ENCODE data around the gene UQCC3. TPM values are rescaled to one million over a fixed set of nuclear protein-coding genes. Genes with fewer than 3 reads are reported as not detected.
A peak's percentile ranks its signal among the peaks of the same experiment; 100 is the strongest.

The UQCC3 gene
- total and polyA plus RNA-seq, 3 experiments from 2014 or later: 7.1 to 11.2 (median 7.5) TPM

GRCh38 chr11:62645946-62646824 lies 25.3 kb upstream of the UQCC3 start, which contains the start of gene GANAB:
Gene GANAB, minus strand, starts transcription at chr11:62646613. Its CDS starts 14 bp downstream, at chr11:62646599.
- H3K36me3 ChIP-seq (ENCODE audit: insufficient read depth, low read length): peaks cover 14% of the 10 kb centered on the region
- POLR2A ChIA-PET: interaction anchor here (0.5 to 2.5 kb wide), 19 partner anchors 8 to 235 kb away, joined by 3 to 17 read pairs (median 4); partner anchors contain the start of genes B3GAT3, C11orf98, CSKMT and GNG3

GRCh38 chr11:62646825-62647608 lies 24.5 kb upstream of the UQCC3 start:
- peak overlapping the region; percentile 89 to 97 (median 96) for H3K4me3 Mint-ChIP-seq
- H3K27ac Mint-ChIP-seq: peak overlapping the region; percentile 88 to 99 (median 98)
- Histone ChIP-seq H3K4me1 (ENCODE audit: insufficient read depth, low read length) (peaks cover 26% of the 10 kb centered on the region), H3K9me3 (ENCODE audit: low read length) (no peaks in the 10 kb centered on the region), H3K27me3 (ENCODE audit: insufficient read depth, low read length, poor library complexity, severe bottlenecking) (no peaks in the 10 kb centered on the region), H3K27ac (ENCODE audit: low read depth, low read length) (peak overlapping the region; percentile 47), H3K36me3 (ENCODE audit: insufficient read depth, low read length) (peaks cover 14% of the 10 kb centered on the region), H3K4me3 (ENCODE audit: low read length) (peak overlapping the region; percentile 11)
- no peaks in the 10 kb centered on the region for H3K27me3 Mint-ChIP-seq
- H3K36me3 Mint-ChIP-seq: peaks cover 0 to 50% (median 3%) of the 10 kb centered on the region in 3 donors
- POLR2A ChIA-PET: interaction anchor here (0.6 to 2.5 kb wide), 16 partner anchors 8 to 234 kb away, joined by 3 to 17 read pairs (median 7); partner anchors contain the start of genes B3GAT3, C11orf98, CSKMT and GNG3
- CTCF ChIA-PET: interaction anchor here (0.6 to 2.1 kb wide), 6 partner anchors 8 to 897 kb away, joined by 3 to 8 read pairs (median 4); partner anchors contain the start of genes C11orf98, CSKMT, LBHD1 and UQCC3
- no peak for DNase-seq
- peaks cover 20 to 44% (median 31%) of the 10 kb centered on the region in 3 donors for H3K4me1 Mint-ChIP-seq
- no peaks in the 10 kb centered on the region for H3K9me3 Mint-ChIP-seq

More at GRCh38 chr11:62645946-62646824, 25.3 kb upstream of the UQCC3 start, which contains the start of gene GANAB:
- DNase-seq: peak; percentile 96 to 99 (median 98)
- peaks cover 19 to 40% (median 25%) of the 10 kb centered on the region in 3 donors for H3K4me1 Mint-ChIP-seq
- H3K27ac ChIP-seq (ENCODE audit: low read depth, low read length): peak within 1 kb of the TSS; percentile 77
- no peaks in the 10 kb centered on the region for H3K9me3 Mint-ChIP-seq
- H3K27me3 ChIP-seq (ENCODE audit: insufficient read depth, low read length, poor library complexity, severe bottlenecking): no peaks in the 10 kb centered on the region
- CTCF ChIA-PET: interaction anchor here (0.6 to 2.1 kb wide), 6 partner anchors 9 to 898 kb away, joined by 3 to 8 read pairs (median 6); partner anchors contain the start of genes B3GAT3, C11orf98, CSKMT and LBHD1
- peaks cover 24% of the 10 kb centered on the region for H3K4me1 ChIP-seq (ENCODE audit: insufficient read depth, low read length)
- H3K4me3 Mint-ChIP-seq: peak within 1 kb of the TSS; percentile 89 to 97 (median 96)
- H3K36me3 Mint-ChIP-seq: peaks cover 0 to 53% (median 3%) of the 10 kb centered on the region in 3 donors
- peak within 1 kb of the TSS; percentile 88 to 99 (median 98) for H3K27ac Mint-ChIP-seq
- no peaks in the 10 kb centered on the region for H3K27me3 Mint-ChIP-seq
- peak within 1 kb of the TSS; percentile 75 for H3K4me3 ChIP-seq (ENCODE audit: low read length)
- no peaks in the 10 kb centered on the region for H3K9me3 ChIP-seq (ENCODE audit: low read length)

- Histone ChIP-seq H3K27ac (ENCODE audit: low read depth, low read length) (no peak overlapping the region), H3K4me1 (ENCODE audit: insufficient read depth, low read length) (peaks cover 32% of the 10 kb centered on the region), H3K27me3 (ENCODE audit: insufficient read depth, low read length, poor library complexity, severe bottlenecking) (no peaks in the 10 kb centered on the region), H3K4me3 (ENCODE audit: low read length) (no peak overlapping the region), H3K36me3 (ENCODE audit: insufficient read depth, low read length) (peaks cover 13% of the 10 kb centered on the region), H3K9me3 (ENCODE audit: low read length) (no peaks in the 10 kb centered on the region)
- H3K27ac Mint-ChIP-seq: no peak overlapping the region
- POLR2A ChIA-PET: interaction anchor here (1.1 to 2.5 kb wide), 4 partner anchors 18 to 107 kb away, joined by 3 to 17 read pairs (median 13); partner anchors contain the start of genes B3GAT3, C11orf98, CSKMT and TUT1
- no peak overlapping the region for H3K4me3 Mint-ChIP-seq
- H3K9me3 Mint-ChIP-seq: no peaks in the 10 kb centered on the region
- no peak for DNase-seq
- H3K4me1 Mint-ChIP-seq: peaks cover 24 to 48% (median 37%) of the 10 kb centered on the region in 3 donors
- CTCF ChIA-PET: interaction anchor here (0.7 to 2.1 kb wide), 4 partner anchors 17 to 56 kb away, joined by 3 to 11 read pairs (median 5); partner anchors contain the start of genes LBHD1, TUT1 and UQCC3
- no peaks in the 10 kb centered on the region for H3K27me3 Mint-ChIP-seq
- H3K36me3 Mint-ChIP-seq: peaks cover 0 to 49% (median 3%) of the 10 kb centered on the region in 3 donors
These were observed 23.9 kb upstream of the UQCC3 start for GRCh38 chr11:62647609-62648005.

- POLR2A ChIA-PET: interaction anchor here (1.0 to 2.1 kb wide), 2 partner anchors 17 to 24 kb away, joined by 3 to 10 read pairs; partner anchors contain the start of genes C11orf98, CSKMT and LBHD1
- no peaks in the 10 kb centered on the region for H3K9me3 Mint-ChIP-seq
These were observed 23.1 kb upstream of the UQCC3 start for GRCh38 chr11:62648185-62648966.

GRCh38 chr11:62648967-62649364 lies 22.5 kb upstream of the UQCC3 start:
- POLR2A ChIA-PET: interaction anchor here (1.0 to 2.1 kb wide), 2 partner anchors 16 to 23 kb away, joined by 3 to 10 read pairs; partner anchors contain the start of genes C11orf98, CSKMT and LBHD1
- peaks cover 0 to 4% of the 10 kb centered on the region in 2 donors for H3K27me3 Mint-ChIP-seq
- H3K9me3 Mint-ChIP-seq: peaks cover 0 to 3% (median 0%) of the 10 kb centered on the region in 5 donors
- H3K4me3 ChIP-seq (ENCODE audit: low read length): no peak overlapping the region
- peaks cover 11% of the 10 kb centered on the region for H3K36me3 ChIP-seq (ENCODE audit: insufficient read depth, low read length)
- peaks cover 33% of the 10 kb centered on the region for H3K4me1 ChIP-seq (ENCODE audit: insufficient read depth, low read length)
- no peaks in the 10 kb centered on the region for H3K27me3 ChIP-seq (ENCODE audit: insufficient read depth, low read length, poor library complexity, severe bottlenecking)
- no peak overlapping the region for H3K27ac ChIP-seq (ENCODE audit: low read depth, low read length)
- no peak for DNase-seq
- CTCF ChIA-PET: interaction anchor here (1.1 to 2.3 kb wide), 6 partner anchors 14 to 224 kb away, joined by 3 to 11 read pairs (median 5); partner anchors contain the start of genes C11orf98, CSKMT, MTA2 and TUT1
- peak overlapping the region in 3 of 8 donors; percentile 29 to 83 (median 43) for H3K27ac Mint-ChIP-seq
- peak overlapping the region in 1 of 7 donors; percentile 60 for H3K4me3 Mint-ChIP-seq
- peaks cover 31 to 51% (median 45%) of the 10 kb centered on the region in 3 donors for H3K4me1 Mint-ChIP-seq
- peaks cover 0 to 51% (median 3%) of the 10 kb centered on the region in 3 donors for H3K36me3 Mint-ChIP-seq
- H3K9me3 ChIP-seq (ENCODE audit: low read length): no peaks in the 10 kb centered on the region

More at GRCh38 chr11:62648185-62648966, 23.1 kb upstream of the UQCC3 start:
- peaks cover 28 to 48% (median 41%) of the 10 kb centered on the region in 3 donors for H3K4me1 Mint-ChIP-seq
- H3K27ac Mint-ChIP-seq: peak overlapping the region in 1 of 8 donors; percentile 83
- Histone ChIP-seq H3K27ac (ENCODE audit: low read depth, low read length) (no peak overlapping the region), H3K36me3 (ENCODE audit: insufficient read depth, low read length) (peaks cover 11% of the 10 kb centered on the region), H3K9me3 (ENCODE audit: low read length) (no peaks in the 10 kb centered on the region), H3K4me3 (ENCODE audit: low read length) (no peak overlapping the region), H3K27me3 (ENCODE audit: insufficient read depth, low read length, poor library complexity, severe bottlenecking) (no peaks in the 10 kb centered on the region), H3K4me1 (ENCODE audit: insufficient read depth, low read length) (peaks cover 33% of the 10 kb centered on the region)
- peaks cover 0 to 49% (median 3%) of the 10 kb centered on the region in 3 donors for H3K36me3 Mint-ChIP-seq
- H3K4me3 Mint-ChIP-seq: no peak overlapping the region
- DNase-seq: no peak
- H3K27me3 Mint-ChIP-seq: peaks cover 0 to 1% of the 10 kb centered on the region in 2 donors
- CTCF ChIA-PET: interaction anchor here (0.6 to 2.3 kb wide), 6 partner anchors 16 to 287 kb away, joined by 3 to 11 read pairs (median 5); partner anchors contain the start of genes C11orf98, CSKMT, MTA2 and TUT1

- Mint-ChIP-seq H3K4me3 (peak overlapping the region in 1 of 7 donors; percentile 60), H3K27me3 (peaks cover 0 to 7% of the 10 kb centered on the region in 2 donors), H3K36me3 (peaks cover 0 to 46% (median 3%) of the 10 kb centered on the region in 3 donors), H3K27ac (peak overlapping the region in 3 of 8 donors; percentile 54 to 83 (median 58)), H3K4me1 (peaks cover 29 to 50% (median 40%) of the 10 kb centered on the region in 3 donors), H3K9me3 (peaks cover 0 to 3% (median 0%) of the 10 kb centered on the region in 5 donors)
- H3K27ac ChIP-seq (ENCODE audit: low read depth, low read length): no peak overlapping the region
- ChIA-PET POLR2A (interaction anchor here (1.0 to 2.1 kb wide), 3 partner anchors 15 to 22 kb away, joined by 3 to 10 read pairs (median 7); partner anchors contain the start of genes C11orf98, CSKMT and LBHD1), CTCF (interaction anchor here (1.1 to 2.3 kb wide), 6 partner anchors 13 to 225 kb away, joined by 3 to 11 read pairs (median 3); partner anchors contain the start of genes C11orf98, CSKMT and TUT1)
- peaks cover 11% of the 10 kb centered on the region for H3K36me3 ChIP-seq (ENCODE audit: insufficient read depth, low read length)
- no peaks in the 10 kb centered on the region for H3K9me3 ChIP-seq (ENCODE audit: low read length)
- no peak for DNase-seq
- H3K4me3 ChIP-seq (ENCODE audit: low read length): no peak overlapping the region
- H3K27me3 ChIP-seq (ENCODE audit: insufficient read depth, low read length, poor library complexity, severe bottlenecking): no peaks in the 10 kb centered on the region
- H3K4me1 ChIP-seq (ENCODE audit: insufficient read depth, low read length): peaks cover 33% of the 10 kb centered on the region
These were observed 22.0 kb upstream of the UQCC3 start for GRCh38 chr11:62649486-62649885.
